Right lobe of liver (tissue), 6 donors: ENCODE measurements around the gene ASTL. TPM values are rescaled to one million over a fixed set of nuclear protein-coding genes. Genes with fewer than 3 reads are reported as not detected.

Source experiments
- ATAC-seq, 4 donors: fragments of 200-7000 bp; cut with Tn5 transposase; one replicate each; pipeline ENCODE4 v1.9.1; 2020; ENCODE audit warnings: mild to moderate bottlenecking in 4 of 4, moderate library complexity in 4 of 4
- DNase-seq, 3 donors: peaks; one replicate each; pipeline ENCODE4 v3.0.0-alpha.2; 2020
- H3K27ac ChIP-seq, 3 donors: fragments of 200-600 bp; one replicate each; pipeline ENCODE4 v1.8.0; 2022
- H3K27me3 ChIP-seq, 2 donors: fragments of 200-600 bp; one replicate each; pipeline ENCODE4 v1.8.0; 2022
- H3K36me3 ChIP-seq, 4 donors: fragments of 200-600 bp; sonication (generic) in 1 of 4; one replicate each; pipeline versions ENCODE4 v1.5.1 to v1.8.0; 2017 to 2022; ENCODE audit warnings: control low read depth in 1 of 4
- H3K4me1 ChIP-seq, 4 donors: fragments of 200-600 bp; sonication (generic) in 1 of 4; one replicate each; pipeline versions ENCODE4 v1.5.1 to v1.8.0; 2017 to 2022; ENCODE audit warnings: control low read depth in 1 of 4
- H3K4me3 ChIP-seq, 3 donors: fragments of 200-600 bp; one replicate each; pipeline ENCODE4 v1.8.0; 2022
- H3K9me3 ChIP-seq, 4 donors: fragments of 200-600 bp; sonication (generic) in 1 of 4; one replicate each; pipeline versions ENCODE4 v1.5.1 to v1.8.0; 2017 to 2022; ENCODE audit warnings: control low read depth in 1 of 4
- CTCF ChIP-seq, 4 donors: fragments of 200-600 bp in 3 of 4; fragments of 450-650 bp in 1 of 4; IDR thresholded peaks; one replicate each; pipeline versions ENCODE4 v1.5.1 to v1.8.0; 2016 to 2022; ENCODE audit warnings: antibody characterized with exemption in 4 of 4, mild to moderate bottlenecking in 2 of 4
- POLR2A ChIP-seq: fragments of 450-650 bp; IDR thresholded peaks from one replicate; pipeline ENCODE4 v1.6.1; 2017; ENCODE audit warnings: antibody characterized with exemption, mild to moderate bottlenecking
- WGBS: methylation state at CpG from one replicate; pipeline ENCODE4 v1.1.6; 2018; ENCODE audit warnings: low coverage, low lambda C conversion rate; ENCODE audit not compliant: insufficient coverage; ENCODE audit errors: missing lambda C conversion rate; 5-methylcytosine and 5-hydroxymethylcytosine counted together
- intact Hi-C, 2 donors: fragments of 100-400 bp; cut with DNase I; formaldehyde crosslinking; loops; one replicate each; pipeline versions ENCODE4 v1.11.2 to v1.14.1; 2022
- total RNA-seq, 6 experiments: library from RNA; depleted of rRNA in 2 of 6; stranded (reverse); fragments of >200 nt in 2 of 6; fragmentation: NEBNext Ultra II Directional in 3 of 6; extraction: Animal tissue kit (Norgen Biotek cat#: 25700) in 3 of 6; gene quantifications; one replicate each; pipeline versions ENCODE4 v1.1.0 to v1.2.4, GENCODE V29; 2016 to 2023
- donor health status: DM: no; HTN: yes; CAD: no.
- donor health status: DM: no; HTN: no; CAD: no.
- donor health status: DM: no; HTN: no; CAD: no.
- donor health status: DM: no; HTN: yes; CAD: no.
- donor health status: DM: no; HTN: yes; CAD: no.

ASTL gene
- total RNA-seq, 6 experiments from 2014 or later = not detected

GRCh38 chr2:96151595-96152303 is 13.4 kb upstream of the ASTL start:
- H3K27ac ChIP-seq = no peak overlapping the region
- intact Hi-C loops = loop anchor here in 1 of 2 donors (10.0 kb wide), 1 partner anchor 353 kb away; the partner anchor contains the start of gene NEURL3
- TF ChIP-seq POLR2A (no peak), CTCF (IDR thresholded peaks at IDR 0.05) (no peak)
- 69% methylated on average over 7 of the region's 9 CpGs for WGBS
- H3K4me1 ChIP-seq = no peaks in the 10 kb centered on the region
- ATAC-seq = peak in 1 of 4 donors; percentile 19
- H3K9me3 ChIP-seq = no peaks in the 10 kb centered on the region
- no peaks in the 10 kb centered on the region for H3K27me3 ChIP-seq
- no peak for DNase-seq
- H3K36me3 ChIP-seq = no peaks in the 10 kb centered on the region
- no peak overlapping the region for H3K4me3 ChIP-seq

- peak in 1 of 3 donors; percentile 13 for DNase-seq
- Histone ChIP-seq H3K9me3 (no peaks in the 10 kb centered on the region), H3K4me1 (no peaks in the 10 kb centered on the region), H3K4me3 (no peak overlapping the region), H3K27me3 (no peaks in the 10 kb centered on the region), H3K36me3 (no peaks in the 10 kb centered on the region), H3K27ac (no peak overlapping the region)
- WGBS = 86% methylated on average over 5 of the region's 14 CpGs
- no peak for ATAC-seq
- no peak for TF ChIP-seq CTCF (IDR thresholded peaks at IDR 0.05)
- TF ChIP-seq POLR2A = no peak
- intact Hi-C loops = loop anchor here in 1 of 2 donors (10.0 kb wide), 1 partner anchor 354 kb away; the partner anchor contains the start of gene NEURL3
These were observed 12.7 kb upstream of the ASTL start for GRCh38 chr2:96150791-96151594.

GRCh38 chr2:96150007-96150640 is 11.8 kb upstream of the ASTL start:
- no CpG with 5 or more reads among the region's 6 CpGs for WGBS
- DNase-seq (peak in 1 of 3 donors; percentile 10), ATAC-seq (no peak)
- intact Hi-C loops = loop anchor here in 1 of 2 donors (10.0 kb wide), 1 partner anchor 355 kb away; the partner anchor contains the start of gene NEURL3
- Histone ChIP-seq H3K4me1 (no peaks in the 10 kb centered on the region), H3K27ac (no peak overlapping the region), H3K4me3 (no peak overlapping the region), H3K36me3 (no peaks in the 10 kb centered on the region), H3K27me3 (no peaks in the 10 kb centered on the region), H3K9me3 (no peaks in the 10 kb centered on the region)
- TF ChIP-seq POLR2A (no peak), CTCF (IDR thresholded peaks at IDR 0.05) (no peak)

- no peak overlapping the region for H3K4me3 ChIP-seq
- ATAC-seq = peak; percentile 34 to 66 (median 46)
- DNase-seq = peak; percentile 60 to 84 (median 79)
- intact Hi-C loops = no loop called here
- no peaks in the 10 kb centered on the region for H3K4me1 ChIP-seq
- no peaks in the 10 kb centered on the region for H3K36me3 ChIP-seq
- 69% methylated on average over 10 of the region's 29 CpGs for WGBS
- no peak for TF ChIP-seq CTCF (IDR thresholded peaks at IDR 0.05)
- TF ChIP-seq POLR2A = peak; percentile 43
- H3K27ac ChIP-seq = no peak overlapping the region
- no peaks in the 10 kb centered on the region for H3K9me3 ChIP-seq
- H3K27me3 ChIP-seq = no peaks in the 10 kb centered on the region
These were observed 10.3 kb upstream of the ASTL start for GRCh38 chr2:96148410-96149217.
